ENCODE results near the gene ANKH. TPM values are rescaled to one million over a fixed set of nuclear protein-coding genes. Genes with fewer than 3 reads are reported as not detected.
"Not testable (repeated sequence)": the region's sequence is repeated elsewhere in the genome, so short reads cannot be mapped to it uniquely, and the experiment has no call there.

Gene ANKH
- total RNA-seq, 2 experiments from 2014 or later = 31.3 to 41.9 TPM

DNA sequence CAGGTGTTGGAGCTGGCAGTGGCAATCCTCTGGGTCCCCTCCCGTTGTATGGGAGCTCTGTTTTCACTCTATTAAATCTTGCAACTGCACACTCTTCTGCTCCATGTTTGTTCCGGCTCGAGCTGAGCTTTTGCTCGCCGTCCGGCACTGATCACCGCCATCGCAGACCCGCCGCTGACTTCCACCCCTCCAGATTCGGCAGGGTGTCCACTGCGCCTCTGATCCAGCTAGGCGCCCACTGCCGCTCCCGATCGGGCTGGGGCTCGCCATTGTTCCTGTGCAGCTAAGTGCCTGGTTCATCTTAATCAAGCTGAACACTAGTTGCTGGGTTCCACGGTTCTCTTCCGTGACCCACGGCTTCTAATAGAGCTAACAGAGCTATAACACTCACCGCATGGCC, 23.2 kb downstream of the ANKH start:
- no peak for DNase-seq
- ATAC-seq = no peak
- Mint-ChIP-seq H3K27me3 (no peaks in the 10 kb centered on the region), H3K36me3 (peaks cover 2% of the 10 kb centered on the region), H3K4me1 (no peaks in the 10 kb centered on the region), H3K9me3 (ENCODE audit: low read depth) (no peaks in the 10 kb centered on the region), H3K4me3 (no peak overlapping the region), H3K27ac (no peak overlapping the region)
- CTCF ChIA-PET = no interaction called here

DNA sequence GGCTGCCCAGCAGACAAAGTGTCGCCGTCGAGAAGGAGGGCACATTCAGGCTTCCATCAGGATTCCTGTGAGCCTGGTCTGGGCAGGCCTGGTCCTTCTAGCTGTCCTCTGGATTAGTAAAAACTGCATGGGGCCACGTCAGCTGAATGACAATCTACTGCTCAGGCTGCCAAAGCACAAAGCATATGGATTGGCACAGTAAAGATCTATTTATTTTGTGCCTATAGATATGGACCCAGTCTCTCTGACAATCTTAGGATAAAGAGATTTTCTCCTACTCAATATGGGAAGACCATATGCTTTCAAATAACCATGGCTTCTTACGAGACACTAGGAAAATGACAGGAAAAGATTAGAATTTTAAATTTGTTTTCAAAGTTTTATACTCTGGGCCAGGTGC, 24.1 kb downstream of the ANKH start:
- Mint-ChIP-seq H3K27me3 (no peaks in the 10 kb centered on the region), H3K36me3 (peaks cover 2% of the 10 kb centered on the region), H3K4me1 (no peaks in the 10 kb centered on the region), H3K27ac (no peak overlapping the region), H3K9me3 (ENCODE audit: low read depth) (no peaks in the 10 kb centered on the region), H3K4me3 (no peak overlapping the region)
- CTCF ChIA-PET = no interaction called here
- ATAC-seq = no peak
- no peak for DNase-seq

DNA sequence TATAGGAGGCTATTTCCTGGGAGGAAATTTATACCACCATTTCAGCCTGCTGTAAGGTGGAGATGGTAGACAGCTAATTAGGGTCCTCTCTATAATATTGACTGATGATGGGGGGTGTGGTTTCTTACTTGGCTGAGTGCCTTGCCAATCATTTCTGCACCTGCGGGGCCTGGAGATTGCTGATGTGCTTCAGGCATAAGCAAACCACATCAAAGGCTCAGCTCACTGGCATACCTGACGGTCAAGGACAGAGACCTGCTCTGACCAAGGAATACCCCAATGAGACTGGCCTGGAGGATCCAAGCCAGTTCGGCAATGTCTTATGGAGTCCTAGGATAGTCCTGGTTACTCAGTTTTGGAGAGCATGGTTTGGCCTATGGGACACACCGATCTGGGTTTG, 29.5 kb downstream of the ANKH start:
- H3K36me3 Mint-ChIP-seq = peaks cover 10% of the 10 kb centered on the region
- no peak overlapping the region for H3K27ac Mint-ChIP-seq
- H3K4me3 Mint-ChIP-seq = no peak overlapping the region
- H3K27me3 Mint-ChIP-seq = no peaks in the 10 kb centered on the region
- ATAC-seq (no peak), DNase-seq (no peak)
- H3K4me1 Mint-ChIP-seq = no peaks in the 10 kb centered on the region
- CTCF ChIA-PET = no interaction called here
- no peaks in the 10 kb centered on the region for H3K9me3 Mint-ChIP-seq (ENCODE audit: low read depth)

- no peaks in the 10 kb centered on the region for H3K27me3 Mint-ChIP-seq
- H3K36me3 Mint-ChIP-seq = peaks cover 12% of the 10 kb centered on the region
- ATAC-seq (no peak), DNase-seq (no peak)
- CTCF ChIA-PET = interaction anchor here (1.4 kb wide), 1 partner anchor 114 kb away, joined by 4 read pairs; no protein-coding TSS in a partner anchor
- no peak overlapping the region for H3K27ac Mint-ChIP-seq
- no peak overlapping the region for H3K4me3 Mint-ChIP-seq
- H3K4me1 Mint-ChIP-seq = no peaks in the 10 kb centered on the region
- no peaks in the 10 kb centered on the region for H3K9me3 Mint-ChIP-seq (ENCODE audit: low read depth)
These were observed 31.0 kb downstream of the ANKH start for GRCh38 chr5:14840624-14841023.

DNA sequence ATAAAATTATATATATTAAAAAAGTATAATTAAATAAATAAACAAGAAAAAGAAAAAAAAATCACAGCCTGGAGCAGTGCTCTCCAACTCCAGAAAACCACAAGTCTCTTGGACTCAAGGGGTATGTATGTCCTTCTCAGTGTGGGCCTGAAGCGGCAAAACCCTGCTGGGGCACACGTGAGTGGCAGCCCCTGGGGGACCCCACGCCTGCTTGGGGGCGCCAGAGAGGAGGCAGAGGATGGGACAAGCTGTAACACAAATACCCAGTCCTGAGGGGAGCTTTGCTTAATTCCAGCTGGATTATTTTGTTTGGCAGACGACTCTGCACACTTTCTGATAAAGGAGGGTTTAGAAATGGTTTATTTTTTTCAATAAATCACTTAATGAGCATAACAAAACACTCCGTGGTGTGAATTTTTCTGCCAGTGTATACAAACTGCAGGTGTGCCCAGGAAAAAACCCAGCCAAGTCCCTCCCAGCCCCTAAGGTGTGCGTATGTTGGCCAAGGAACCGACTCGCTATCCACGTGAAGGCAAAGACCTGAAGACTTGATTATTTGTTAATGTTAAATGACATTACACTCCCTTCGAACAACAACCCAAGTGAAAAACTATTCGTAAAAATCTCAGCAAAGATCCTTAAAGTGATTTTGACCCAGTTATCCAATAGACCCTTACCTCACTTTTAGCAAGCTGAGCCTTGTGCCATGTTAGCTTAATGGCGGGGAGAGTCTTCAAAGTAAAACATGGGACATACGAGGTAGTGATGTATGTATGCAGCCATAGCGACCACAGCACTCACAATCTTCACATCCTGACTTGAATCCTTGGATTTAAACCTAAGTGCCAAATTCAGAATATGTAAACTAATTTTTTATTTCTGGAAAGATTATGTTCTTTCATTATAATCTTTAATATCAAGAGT, 32.9 kb downstream of the ANKH start:
- peaks cover 11% of the 10 kb centered on the region for H3K36me3 Mint-ChIP-seq
- no peak overlapping the region for H3K4me3 Mint-ChIP-seq
- no peaks in the 10 kb centered on the region for H3K27me3 Mint-ChIP-seq
- CTCF ChIA-PET = no interaction called here
- H3K4me1 Mint-ChIP-seq = no peaks in the 10 kb centered on the region
- no peak for ATAC-seq
- H3K9me3 Mint-ChIP-seq (ENCODE audit: low read depth) = no peaks in the 10 kb centered on the region
- no peak for DNase-seq
- no peak overlapping the region for H3K27ac Mint-ChIP-seq

DNA sequence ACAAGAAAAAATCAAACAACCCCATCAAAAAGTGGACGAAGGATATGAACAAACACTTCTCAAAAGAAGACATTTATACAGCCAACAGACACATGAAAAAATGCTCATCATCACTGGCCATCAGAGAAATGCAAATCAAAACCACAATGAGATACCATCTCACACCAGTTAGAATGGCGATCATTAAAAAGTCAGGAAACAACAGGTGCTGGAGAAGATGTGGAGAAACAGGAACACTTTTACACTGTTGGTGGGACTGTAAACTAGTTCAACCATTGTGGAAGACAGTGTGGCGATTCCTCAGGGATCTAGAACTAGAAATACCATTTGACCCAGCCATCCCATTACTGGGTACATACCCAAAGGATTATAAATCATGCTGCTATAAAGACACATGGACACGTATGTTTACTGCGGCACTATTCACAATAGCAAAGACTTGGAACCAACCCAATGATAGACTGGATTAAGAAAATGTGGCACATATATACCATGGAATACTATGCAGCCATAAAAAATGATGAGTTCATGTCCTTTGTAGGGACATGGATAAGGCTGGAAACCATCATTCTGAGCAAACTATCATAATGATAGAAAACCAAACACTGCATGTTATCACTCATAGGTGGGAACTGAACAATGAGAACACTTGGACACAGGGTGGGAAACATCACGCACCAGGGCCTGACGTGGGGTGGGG, 34.0 kb downstream of the ANKH start:
- CTCF ChIA-PET; H3K4me1 Mint-ChIP-seq; ATAC-seq; DNase-seq; H3K27ac Mint-ChIP-seq; H3K36me3 Mint-ChIP-seq; H3K27me3 Mint-ChIP-seq; H3K4me3 Mint-ChIP-seq; H3K9me3 Mint-ChIP-seq (ENCODE audit: low read depth): not testable (repeated sequence)

DNA sequence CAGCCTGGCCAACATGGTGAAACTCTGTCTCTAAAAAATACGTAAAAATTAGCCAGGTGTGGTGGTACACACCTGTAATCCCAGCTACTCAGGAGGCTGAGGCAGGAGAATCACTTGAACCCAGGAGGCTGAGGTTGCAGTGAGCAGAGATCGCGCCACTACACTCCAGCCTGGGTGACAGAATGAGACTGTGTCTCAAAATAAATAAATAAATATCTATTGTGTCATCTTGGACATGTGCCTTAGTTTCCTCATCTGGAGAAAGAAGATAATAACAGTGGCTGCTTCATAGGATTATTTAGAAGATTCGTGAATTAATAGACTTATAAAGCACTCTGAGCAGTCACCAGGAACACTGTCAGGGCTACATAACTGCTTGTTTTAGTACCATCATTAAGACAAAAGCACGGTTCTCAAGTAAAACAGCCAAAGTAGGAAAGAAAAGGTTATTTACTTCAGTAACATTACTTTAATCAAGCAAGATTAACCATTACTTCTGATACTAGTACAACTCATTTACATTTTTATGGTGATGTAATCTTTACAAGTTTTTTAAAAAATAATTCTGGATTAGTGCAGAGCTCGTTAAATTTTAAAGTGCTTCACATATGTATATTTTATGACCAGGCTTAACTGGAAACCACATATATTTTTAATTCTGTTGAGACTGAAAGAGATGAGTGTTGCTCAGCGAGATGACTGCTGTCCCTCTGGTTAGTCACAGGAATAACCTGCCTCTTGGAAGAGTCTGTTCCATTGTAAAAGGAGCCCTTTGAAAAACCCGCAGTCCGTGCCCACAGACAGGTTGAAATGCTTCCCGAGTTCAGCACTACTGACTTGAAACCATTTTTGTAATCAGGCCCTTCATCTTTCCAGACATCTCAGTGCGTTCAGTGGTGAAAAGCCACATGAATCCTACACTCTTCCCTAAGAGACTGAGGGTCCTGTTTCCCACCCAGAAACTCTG, 36.7 kb downstream of the ANKH start:
- H3K27me3 Mint-ChIP-seq = no peaks in the 10 kb centered on the region
- no peaks in the 10 kb centered on the region for H3K4me1 Mint-ChIP-seq
- CTCF ChIA-PET = no interaction called here
- peaks cover 9% of the 10 kb centered on the region for H3K36me3 Mint-ChIP-seq
- H3K9me3 Mint-ChIP-seq (ENCODE audit: low read depth) = no peaks in the 10 kb centered on the region
- ATAC-seq = no peak
- DNase-seq = no peak
- H3K4me3 Mint-ChIP-seq = no peak overlapping the region
- H3K27ac Mint-ChIP-seq = no peak overlapping the region

- ATAC-seq = no peak
- H3K36me3 Mint-ChIP-seq = peaks cover 9% of the 10 kb centered on the region
- H3K27ac Mint-ChIP-seq = no peak overlapping the region
These were observed 37.5 kb downstream of the ANKH start for GRCh38 chr5:14834062-14834461.

DNA sequence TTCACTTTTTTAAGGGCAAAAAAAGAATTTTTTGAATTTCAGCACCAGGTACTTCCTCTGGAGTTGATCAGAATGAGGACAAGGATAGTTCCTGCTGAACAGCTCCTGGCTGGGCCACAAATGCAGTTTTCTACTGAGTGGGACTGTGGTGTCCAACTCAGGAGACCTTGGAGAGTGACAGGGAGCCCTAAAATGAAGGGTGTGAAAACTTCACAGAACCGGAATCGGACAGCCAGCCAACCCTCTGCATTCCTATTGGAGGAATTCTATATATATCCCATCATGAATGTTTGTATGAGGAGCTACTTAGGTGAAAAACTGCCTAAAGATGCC, 40.6 kb downstream of the ANKH start:
- Mint-ChIP-seq H3K4me3 (no peak overlapping the region), H3K4me1 (no peaks in the 10 kb centered on the region), H3K27me3 (no peaks in the 10 kb centered on the region), H3K9me3 (ENCODE audit: low read depth) (no peaks in the 10 kb centered on the region), H3K27ac (no peak overlapping the region), H3K36me3 (peaks cover 3% of the 10 kb centered on the region)
- CTCF ChIA-PET = interaction anchor here (0.7 to 1.1 kb wide), 3 partner anchors 21 to 1133 kb away, joined by 3 to 5 read pairs (median 3); partner anchors contain the start of gene ANKH
- ATAC-seq (no peak), DNase-seq (no peak)

More at GRCh38 chr5:14834062-14834461, 37.5 kb downstream of the ANKH start:
- Mint-ChIP-seq H3K27me3 (no peaks in the 10 kb centered on the region), H3K4me3 (no peak overlapping the region), H3K9me3 (ENCODE audit: low read depth) (no peaks in the 10 kb centered on the region), H3K4me1 (no peaks in the 10 kb centered on the region)
- no peak for DNase-seq
- CTCF ChIA-PET = no interaction called here

- H3K9me3 Mint-ChIP-seq (ENCODE audit: low read depth) = no peaks in the 10 kb centered on the region
- CTCF ChIA-PET = interaction anchor here (0.7 to 0.9 kb wide), 2 partner anchors 41 to 1133 kb away, joined by 3 to 5 read pairs; partner anchors contain the start of gene ANKH
These were observed 41.2 kb downstream of the ANKH start for GRCh38 chr5:14830210-14831005.

GRCh38 chr5:14829396-14829795, 42.2 kb downstream of the ANKH start:
- CTCF ChIA-PET = no interaction called here
- H3K27me3 Mint-ChIP-seq = no peaks in the 10 kb centered on the region
- no peak for DNase-seq
- no peak overlapping the region for H3K4me3 Mint-ChIP-seq
- no peak overlapping the region for H3K27ac Mint-ChIP-seq
- no peaks in the 10 kb centered on the region for H3K9me3 Mint-ChIP-seq (ENCODE audit: low read depth)
- ATAC-seq = no peak
- peaks cover 3% of the 10 kb centered on the region for H3K36me3 Mint-ChIP-seq
- no peaks in the 10 kb centered on the region for H3K4me1 Mint-ChIP-seq

More at GRCh38 chr5:14830210-14831005, 41.2 kb downstream of the ANKH start:
- ATAC-seq (no peak), DNase-seq (no peak)
- H3K27ac Mint-ChIP-seq = no peak overlapping the region
- H3K36me3 Mint-ChIP-seq = peaks cover 3% of the 10 kb centered on the region
- no peak overlapping the region for H3K4me3 Mint-ChIP-seq
- H3K4me1 Mint-ChIP-seq = no peaks in the 10 kb centered on the region
- no peaks in the 10 kb centered on the region for H3K27me3 Mint-ChIP-seq

DNA sequence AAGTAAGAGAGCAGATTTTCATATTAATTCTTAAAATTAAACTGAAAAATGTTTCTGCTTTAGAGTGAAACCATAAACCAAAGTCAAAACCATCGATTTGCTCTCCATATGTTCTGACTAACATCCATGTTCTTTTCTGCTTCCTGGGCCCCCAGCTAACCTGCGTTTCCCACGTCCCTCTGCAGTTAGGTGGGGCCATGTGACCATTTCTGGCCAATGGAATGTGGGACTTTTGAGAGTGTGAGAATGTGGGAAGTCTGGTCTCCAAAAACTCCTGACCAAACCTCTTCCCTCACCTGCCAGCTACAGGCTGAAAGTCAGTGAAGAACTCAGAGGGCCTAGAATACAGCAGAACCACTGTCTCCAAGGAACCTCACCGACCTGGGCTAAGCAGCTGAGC, 44.9 kb downstream of the ANKH start:
- CTCF ChIA-PET = interaction anchor here (1.3 kb wide), 1 partner anchor 44 kb away, joined by 3 read pairs; no protein-coding TSS in a partner anchor

More for the DNA sequence above, 44.9 kb downstream of the ANKH start:
- Mint-ChIP-seq H3K27ac (no peak overlapping the region), H3K36me3 (peaks cover 3% of the 10 kb centered on the region), H3K4me3 (no peak overlapping the region), H3K27me3 (no peaks in the 10 kb centered on the region), H3K9me3 (ENCODE audit: low read depth) (no peaks in the 10 kb centered on the region), H3K4me1 (no peaks in the 10 kb centered on the region)
- ATAC-seq (no peak), DNase-seq (no peak)
